GM12878 (cell line): ENCODE data around the gene LAMA2. TPM values are rescaled to one million over a fixed set of nuclear protein-coding genes. Genes with fewer than 3 reads are reported as not detected.

Source experiments
- ATAC-seq: fragments of 200-7000 bp; cut with Tn5 transposase; 3 replicates; pipeline ENCODE4 v1.9.1; 2020; ENCODE audit warnings: mild to moderate bottlenecking, moderate library complexity
- BruUV-seq: library from RNA; stranded (reverse); fragments of 400-500 nt; replicated peaks from 2 replicates; lab custom pipeline; 2021; lab: Mats Ljungman, UMichigan
- CTCF ChIA-PET: fragments of 300-600 bp; sonication (Branson Sonifier 250); formaldehyde crosslinking; extraction: SDS; loops from one replicate; lab custom pipeline; 2021; ENCODE audit warnings: inconsistent platforms; lab: Yijun Ruan, JAX
- POLR2A ChIA-PET: fragments of 350-600 bp; formaldehyde crosslinking; extraction: SDS; loops from one replicate; lab custom pipeline; 2021; ENCODE audit warnings: inconsistent platforms; lab: Charles Lee
- RAD21 ChIA-PET: fragments of 300-600 bp; sonication (Branson Sonifier 250); formaldehyde crosslinking; loops from one replicate; lab custom pipeline; 2023; ENCODE audit warnings: antibody characterized with exemption; ENCODE audit not compliant: unreplicated experiment; lab: Charles Lee
- SMC1A ChIA-PET: fragments of 300-600 bp; sonication (Branson Sonifier 250); formaldehyde crosslinking; loops from one replicate; lab custom pipeline; 2023; ENCODE audit not compliant: unreplicated experiment, uncharacterized antibody; lab: Charles Lee
- DNase-seq: peaks from one replicate; pipeline ENCODE4 v3.0.0-alpha.2; 2011; ENCODE audit warnings: low read depth, low spot score
- FAIRE-seq: peaks from 3 replicates; lab custom pipeline; 2011; peaks lifted over from hg19 to GRCh38; lab: Jason Lieb, UNC
- H2AFZ ChIP-seq: 2 replicates; pipeline ENCODE4 v1.6.0; 2011; ENCODE audit warnings: low read depth, low read length, control low read depth; ENCODE audit not compliant: control insufficient read depth
- H3K27ac ChIP-seq: 2 replicates; pipeline ENCODE4 v1.5.1; 2011; ENCODE audit warnings: control low read depth; ENCODE audit not compliant: control insufficient read depth, insufficient read depth
- H3K27me3 ChIP-seq, 2 experiments: replicated peaks in 1 of 2; 2 replicates each; pipeline versions ENCODE4 v1.6.0 to v1.6.1; 2011; ENCODE audit warnings: low read length in 1 of 2; ENCODE audit not compliant: control insufficient read depth in 2 of 2, insufficient read depth in 2 of 2
- H3K36me3 ChIP-seq, 2 experiments: 2 replicates each; pipeline ENCODE4 v1.5.1; 2011; ENCODE audit warnings: low read length in 1 of 2; ENCODE audit not compliant: control insufficient read depth in 2 of 2, insufficient read depth in 2 of 2
- H3K4me1 ChIP-seq: 2 replicates; pipeline ENCODE4 v1.6.1; 2011; ENCODE audit warnings: mild to moderate bottlenecking, low read length, moderate library complexity, mixed read lengths; ENCODE audit not compliant: control insufficient read depth, insufficient read depth
- H3K4me2 ChIP-seq: 2 replicates; pipeline ENCODE4 v1.6.0; 2011; ENCODE audit warnings: control low read depth; ENCODE audit not compliant: control insufficient read depth, insufficient read depth
- H3K4me3 ChIP-seq: fragments of 200-600 bp; sonication (generic); 2 replicates; pipeline ENCODE4 v1.5.1; 2016
- H3K79me2 ChIP-seq: 2 replicates; pipeline ENCODE4 v1.6.0; 2011; ENCODE audit warnings: low read length; ENCODE audit not compliant: control insufficient read depth, insufficient read depth
- H3K9ac ChIP-seq: 2 replicates; pipeline ENCODE4 v1.8.0; 2011; ENCODE audit warnings: low read length, control low read depth, mixed read lengths; ENCODE audit not compliant: control insufficient read depth, insufficient read depth
- H3K9me3 ChIP-seq: replicated peaks from 3 replicates; pipeline ENCODE4 v1.5.1; 2011; ENCODE audit warnings: mild to moderate bottlenecking, low read length; ENCODE audit not compliant: control insufficient read depth, insufficient read depth
- H4K20me1 ChIP-seq: 2 replicates; pipeline ENCODE4 v1.6.0; 2011; ENCODE audit not compliant: control insufficient read depth, insufficient read depth
- BCL11A ChIP-seq: IDR thresholded peaks from 2 replicates; pipeline ENCODE4 v1.6.1; 2011; ENCODE audit warnings: low read depth, low read length
- BHLHE40 ChIP-seq, 2 experiments: fragments of 450-650 bp in 1 of 2; IDR thresholded peaks; 2 replicates each; pipeline ENCODE4 v1.6.1; 2011 to 2017; ENCODE audit warnings: low read depth in 2 of 2, borderline replicate concordance in 1 of 2, improper control_type of control experiment in 1 of 2, low read length in 1 of 2, mild to moderate bottlenecking in 1 of 2
- CHD2 ChIP-seq: IDR thresholded peaks from 2 replicates; pipeline ENCODE4 v1.6.1; 2011; ENCODE audit warnings: low read depth, low read length, improper control_type of control experiment, borderline replicate concordance
- CREM ChIP-seq: IDR thresholded peaks from 2 replicates; pipeline ENCODE4 v1.6.1; 2014; ENCODE audit warnings: antibody characterized with exemption, low read depth
- HDAC6 ChIP-seq: fragments of 200-600 bp; sonication (generic); IDR thresholded peaks from one replicate; pipeline ENCODE4 v1.8.0; 2017; ENCODE audit warnings: antibody characterized with exemption; ENCODE audit not compliant: unreplicated experiment
- KDM1A ChIP-seq: fragments of 200-600 bp; sonication (generic); IDR thresholded peaks from 2 replicates; pipeline ENCODE4 v1.6.1; 2016; ENCODE audit warnings: borderline replicate concordance
- MYC ChIP-seq: IDR thresholded peaks from 2 replicates; pipeline ENCODE4 v1.6.1; 2011; ENCODE audit warnings: mild to moderate bottlenecking, low read length, moderate library complexity, inconsistent platforms; ENCODE audit not compliant: insufficient read depth, insufficient replicate concordance, insufficient read length, severe bottlenecking
- NR2C2 ChIP-seq: IDR thresholded peaks from 2 replicates; pipeline ENCODE4 v1.6.1; 2011; ENCODE audit warnings: borderline replicate concordance, low read depth; ENCODE audit not compliant: control insufficient read depth, insufficient read length
- PAX5 ChIP-seq: IDR thresholded peaks from 2 replicates; pipeline ENCODE4 v1.6.1; 2011; ENCODE audit warnings: low read depth, low read length, borderline replicate concordance
- PML ChIP-seq: IDR thresholded peaks from 2 replicates; pipeline ENCODE4 v1.6.1; 2012; ENCODE audit warnings: low read length, inconsistent platforms
- RELA ChIP-seq: fragments of 450-650 bp; IDR thresholded peaks from 2 replicates; pipeline ENCODE4 v1.8.0; 2014; ENCODE audit warnings: borderline replicate concordance; ENCODE audit not compliant: partially characterized antibody
- SIN3A ChIP-seq: IDR thresholded peaks from 2 replicates; pipeline ENCODE4 v1.6.1; 2012; ENCODE audit warnings: low read depth, low read length, improper control_type of control experiment
- SRF ChIP-seq, 2 experiments: IDR thresholded peaks; 2 replicates each; pipeline ENCODE4 v1.6.1; 2011; ENCODE audit warnings: low read depth in 2 of 2, low read length in 2 of 2, mild to moderate bottlenecking in 1 of 2, moderate library complexity in 1 of 2
- STAT3 ChIP-seq: IDR thresholded peaks from 2 replicates; pipeline ENCODE4 v1.6.1; 2011; ENCODE audit warnings: low read depth, low read length, improper control_type of control experiment
- TARDBP ChIP-seq: IDR thresholded peaks from 2 replicates; pipeline ENCODE4 v1.6.1; 2016; ENCODE audit warnings: borderline replicate concordance
- ZNF622 ChIP-seq: fragments of 450-650 bp; IDR thresholded peaks from 2 replicates; pipeline ENCODE4 v1.6.1; 2017; ENCODE audit warnings: mild to moderate bottlenecking, inconsistent platforms
- WGBS: methylation state at CpG from one replicate; pipeline ENCODE4 v1.1.6; 2016; ENCODE audit warnings: low lambda C conversion rate; ENCODE audit not compliant: insufficient replicate concordance, insufficient coverage; ENCODE audit errors: missing lambda C conversion rate; 5-methylcytosine and 5-hydroxymethylcytosine counted together
- in situ Hi-C: fragments of 300-500 bp; cut with MboI; formaldehyde crosslinking; loops from 9 replicates; pipeline ENCODE4 v1.14.3; 2018; ENCODE audit warnings: mixed read lengths
- intact Hi-C: fragments of 100-400 bp; cut with micrococcal nuclease; formaldehyde crosslinking; loops from one replicate; pipeline ENCODE4 v1.14.2; 2022; ENCODE audit not compliant: unreplicated experiment
- polyA plus RNA-seq, 11 experiments: library from polyadenylated mRNA; depleted of rRNA in 4 of 11; unstranded in 6 of 11; stranded (reverse) in 5 of 11; fragments of >200 nt; fragmentation: Nextera tagmentation in 4 of 11; fragmentation: Illumina TruSeq in 1 of 11; extraction: Ambion mirVana in 4 of 11; extraction: Trizol in 1 of 11; gene quantifications; 1 replicate in 1 of 11; 2 replicates in 10 of 11; pipeline versions ENCODE4 v1.2.1 to v1.2.3, GENCODE V29; 2011 to 2016; ENCODE audit warnings: inconsistent platforms in 2 of 11, missing spikeins in 2 of 11, low read depth in 1 of 11
- total RNA-seq, 4 experiments: library from RNA; depleted of rRNA in 3 of 4; stranded (reverse); fragments of >200 nt in 3 of 4; fragmentation: Illumina TruSeq in 1 of 4; extraction: Trizol in 1 of 4; gene quantifications; 2 replicates each; pipeline versions ENCODE4 v1.2.1 to v1.2.3, GENCODE V29; 2013 to 2021

LAMA2 gene
- total and polyA plus RNA-seq, 10 of the 15 experiments (the other 5 are each of a cell fraction or from before 2014, with no cell fraction given), result 0.04 to 2.0 (median 0.37) TPM; not detected in 1

- Histone ChIP-seq H4K20me1 (no peaks in the 10 kb centered on the region), H3K27me3 (no peaks in the 10 kb centered on the region), H3K4me3 (no peak overlapping the region), H3K4me1 (no peaks in the 10 kb centered on the region), H3K9me3 (no peaks in the 10 kb centered on the region), H3K79me2 (no peaks in the 10 kb centered on the region), H3K9ac (no peak overlapping the region), H3K4me2 (no peak overlapping the region), H3K36me3 (no peaks in the 10 kb centered on the region), H2AFZ (no peak overlapping the region), H3K27ac (no peak overlapping the region)
- intact Hi-C loops, result no loop called here
- WGBS, result 0% methylated on average over 1 of the region's 1 CpG
- ChIA-PET POLR2A (no interaction called here), SMC1A (no interaction called here), CTCF (no interaction called here), RAD21 (no interaction called here)
- ATAC-seq, result no peak
- in situ Hi-C loops, result no loop called here
- no TSS peak for BruUV-seq
- no peak for DNase-seq
- FAIRE-seq, result no peak
- no peak for TF ChIP-seq TARDBP
- no peak for TF ChIP-seq KDM1A
- no peak for TF ChIP-seq BCL11A
- no peak for TF ChIP-seq ZNF622
- no peak for TF ChIP-seq CREM
- no peak for TF ChIP-seq RELA
These were observed 292.1 kb downstream of the LAMA2 start for GRCh38 chr6:129175066-129175465.

DNA sequence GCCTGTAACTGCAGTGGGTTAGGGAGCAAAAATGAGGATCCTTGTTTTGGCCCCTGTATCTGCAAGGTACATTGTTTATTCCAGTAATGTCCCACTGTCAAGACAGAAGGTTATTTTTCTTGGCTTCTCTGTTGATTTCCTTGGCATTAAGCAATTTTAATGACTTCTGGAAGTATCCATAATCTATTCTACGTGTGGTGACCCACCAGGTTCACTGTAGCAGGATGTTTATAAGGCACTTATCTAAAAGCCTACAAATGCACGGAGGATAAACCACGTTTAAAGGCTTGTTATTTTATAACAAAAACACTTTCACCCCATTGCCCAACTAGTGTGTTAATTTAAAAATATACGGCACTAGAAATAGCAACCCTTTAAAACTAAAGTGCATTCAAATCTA is 294.9 kb downstream of the LAMA2 start:
- ChIA-PET CTCF (no interaction called here), SMC1A (no interaction called here), RAD21 (interaction anchor here (0.5 kb wide), 1 partner anchor 128 kb away, joined by 4 read pairs; no protein-coding TSS in a partner anchor), POLR2A (no interaction called here)
- Histone ChIP-seq H3K9ac (no peak overlapping the region), H2AFZ (no peak overlapping the region), H3K4me2 (no peak overlapping the region), H3K4me3 (no peak overlapping the region), H3K4me1 (no peaks in the 10 kb centered on the region), H3K27ac (no peak overlapping the region), H3K9me3 (no peaks in the 10 kb centered on the region), H3K36me3 (no peaks in the 10 kb centered on the region), H3K79me2 (no peaks in the 10 kb centered on the region), H3K27me3 (no peaks in the 10 kb centered on the region), H4K20me1 (no peaks in the 10 kb centered on the region)
- DNase-seq (no peak), ATAC-seq (no peak), FAIRE-seq (no peak)
- in situ Hi-C loops (no loop called here), intact Hi-C loops (no loop called here)
- WGBS, result 28% methylated on average over 4 of the region's 4 CpGs
- no TSS peak for BruUV-seq
- TF ChIP-seq PML (no peak), BHLHE40 (IDR thresholded peaks at IDR 0.05; ENCODE audit: borderline replicate concordance in 1 of 2, low read depth in 2 of 2, low read length in 1 of 2) (no peak), HDAC6 (no peak), MYC (no peak), CHD2 (no peak), NR2C2 (no peak), PAX5 (no peak), BCL11A (no peak), SRF (IDR thresholded peaks at IDR 0.05; ENCODE audit: low read depth in 2 of 2, low read length in 2 of 2) (no peak), SIN3A (no peak), STAT3 (no peak)
